Neural progenitor cell (in vitro differentiated cells): ENCODE measurements around the gene SERINC5.

Source experiments
- CTCF ChIP-seq: fragments of 200-600 bp; sonication (generic); IDR thresholded peaks from 2 replicates; pipeline ENCODE4 v1.5.1; 2017; ENCODE audit warnings: antibody characterized with exemption, mild to moderate bottlenecking
- EZH2 ChIP-seq: fragments of 200-600 bp; sonication (generic); IDR thresholded peaks from 2 replicates; pipeline ENCODE4 v1.6.1; 2017; ENCODE audit warnings: antibody characterized with exemption, mild to moderate bottlenecking, moderate library complexity
- EZH2phosphoT487 ChIP-seq: fragments of 200-600 bp; sonication (generic); IDR thresholded peaks from 2 replicates; pipeline ENCODE4 v1.6.1; 2017; ENCODE audit warnings: antibody characterized with exemption

DNA sequence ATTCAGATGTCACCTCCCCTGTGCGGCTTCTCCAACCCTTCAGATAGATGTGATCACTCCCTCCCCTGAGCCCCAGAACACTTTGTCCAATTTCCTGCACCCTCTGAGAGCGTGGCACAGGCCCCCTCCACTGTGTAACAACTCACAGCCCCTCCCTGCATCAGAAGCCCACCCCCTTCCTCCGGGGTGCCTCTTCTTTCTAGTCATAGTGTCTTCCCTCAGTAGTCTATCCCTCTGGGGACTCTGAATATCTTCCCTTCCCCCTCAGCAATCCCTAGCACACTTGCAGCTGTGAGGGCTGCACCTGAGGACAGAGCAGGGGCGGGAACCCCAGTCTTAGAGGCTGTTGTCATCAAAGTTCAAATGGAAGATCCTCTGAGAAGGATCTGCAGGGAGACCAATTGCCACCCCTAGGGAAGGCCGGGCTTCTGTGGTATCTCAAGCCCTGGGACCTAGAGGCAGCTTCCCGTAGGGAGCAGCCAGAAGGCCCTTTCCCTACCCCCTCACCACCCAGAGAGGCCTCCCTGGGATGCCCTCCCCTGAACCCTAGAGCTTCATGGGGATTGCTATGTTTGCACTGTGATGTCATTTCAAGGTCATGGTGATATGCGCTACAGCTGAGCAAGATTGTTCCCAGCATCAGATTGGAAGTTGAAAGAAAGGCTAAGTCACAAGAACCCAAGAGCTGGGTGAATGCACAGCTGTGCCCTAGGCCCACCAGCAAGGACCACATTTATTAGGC is 150.0 kb downstream of the SERINC5 start:
- no peak for TF ChIP-seq EZH2phosphoT487
- no peak for TF ChIP-seq CTCF
- no peak for TF ChIP-seq EZH2
